GM18526 (cell line): ENCODE data around the gene MECP2.

Experiments
- POLR2A ChIP-seq: IDR thresholded peaks from 3 replicates; pipeline ENCODE4 v1.6.1; 2011; ENCODE audit not compliant: insufficient read length; ENCODE audit errors: extremely low read depth

The MECP2 gene

GRCh38 chrX:154022108-154022507 lies 75.4 kb downstream of the MECP2 start:
- TF ChIP-seq POLR2A: no peak

GRCh38 chrX:154021131-154021611 lies 76.3 kb downstream of the MECP2 start:
- no peak for TF ChIP-seq POLR2A

- TF ChIP-seq POLR2A: no peak
Measured at GRCh38 chrX:154020536-154021115, 76.9 kb downstream of the MECP2 start.

GRCh38 chrX:154019633-154020528 lies 77.6 kb downstream of the MECP2 start, which contains the start of gene IRAK1:
Gene IRAK1, minus strand, starts transcription at chrX:154019902. Its CDS starts 90 bp downstream, at chrX:154019812.
- peak; percentile 34 for TF ChIP-seq POLR2A

- no peak for TF ChIP-seq POLR2A
Measured at GRCh38 chrX:154019061-154019621, 78.4 kb downstream of the MECP2 start.

GRCh38 chrX:154018518-154019060 lies 78.9 kb downstream of the MECP2 start:
- no peak for TF ChIP-seq POLR2A

GRCh38 chrX:154017766-154018517 lies 79.6 kb downstream of the MECP2 start:
- no peak for TF ChIP-seq POLR2A

GRCh38 chrX:154016366-154017076 lies 81.0 kb downstream of the MECP2 start:
- TF ChIP-seq POLR2A: no peak

GRCh38 chrX:154015581-154016264 lies 81.8 kb downstream of the MECP2 start:
- no peak for TF ChIP-seq POLR2A

- no peak for TF ChIP-seq POLR2A
Measured at GRCh38 chrX:154014429-154015380, 82.8 kb downstream of the MECP2 start.

- TF ChIP-seq POLR2A: no peak
Measured at GRCh38 chrX:154013614-154014360, 83.7 kb downstream of the MECP2 start.

- no peak for TF ChIP-seq POLR2A
Measured at GRCh38 chrX:154013001-154013421, 84.5 kb downstream of the MECP2 start.
